MM.1S (cell line): ENCODE results near the gene CLOCK.

Experiments used
- DNase-seq: peaks from one replicate; pipeline ENCODE4 v3.0.0-alpha.2; 2015
- H2AFZ ChIP-seq: fragments of 300-600 bp; sonication (generic); 2 replicates; pipeline ENCODE4 v1.6.0; 2016; ENCODE audit warnings: antibody characterized with exemption, low read length
- H3F3A ChIP-seq: fragments of 300-600 bp; sonication (generic); 2 replicates; pipeline ENCODE4 v1.6.1; 2016; ENCODE audit warnings: mild to moderate bottlenecking, antibody characterized with exemption, low read length, moderate library complexity, mixed read lengths; ENCODE audit not compliant: insufficient read depth
- H3K27ac ChIP-seq: fragments of 300-600 bp; sonication (generic); 2 replicates; pipeline ENCODE4 v1.5.1; 2016; ENCODE audit warnings: mild to moderate bottlenecking, low read length
- H3K27me3 ChIP-seq: fragments of 300-600 bp; sonication (generic); replicated peaks from 2 replicates; pipeline ENCODE4 v1.6.0; 2016; ENCODE audit warnings: low read length; ENCODE audit not compliant: insufficient read depth
- H3K36me3 ChIP-seq: fragments of 300-600 bp; sonication (generic); replicated peaks from 2 replicates; pipeline ENCODE4 v1.6.1; 2016; ENCODE audit warnings: mild to moderate bottlenecking, low read length, mixed read lengths; ENCODE audit not compliant: insufficient read depth
- H3K4me1 ChIP-seq: fragments of 300-600 bp; sonication (generic); 2 replicates; pipeline ENCODE4 v1.6.1; 2016; ENCODE audit warnings: low read length, mixed read lengths
- H3K4me2 ChIP-seq: fragments of 300-600 bp; sonication (generic); 2 replicates; pipeline ENCODE4 v1.6.0; 2016; ENCODE audit warnings: low read depth, low read length
- H3K4me3 ChIP-seq: fragments of 300-600 bp; sonication (generic); 2 replicates; pipeline ENCODE4 v1.5.1; 2016; ENCODE audit warnings: low read length, mixed read lengths
- H3K79me2 ChIP-seq: fragments of 300-600 bp; sonication (generic); 2 replicates; pipeline ENCODE4 v1.6.1; 2016; ENCODE audit warnings: mixed run types, low read length, mixed read lengths
- H3K9ac ChIP-seq: fragments of 300-600 bp; sonication (generic); 2 replicates; pipeline ENCODE4 v1.6.1; 2016; ENCODE audit warnings: low read length, mixed read lengths
- H3K9me2 ChIP-seq: fragments of 300-600 bp; sonication (generic); replicated peaks from 2 replicates; pipeline ENCODE4 v1.6.1; 2016; ENCODE audit warnings: mild to moderate bottlenecking, low read length, mixed read lengths; ENCODE audit not compliant: insufficient read depth
- H3K9me3 ChIP-seq: fragments of 300-600 bp; sonication (generic); replicated peaks from 2 replicates; pipeline ENCODE4 v1.6.1; 2016; ENCODE audit warnings: mild to moderate bottlenecking, low read length, mixed read lengths; ENCODE audit not compliant: insufficient read depth
- H4K20me1 ChIP-seq: fragments of 300-600 bp; sonication (generic); 2 replicates; pipeline ENCODE4 v1.6.1; 2016; ENCODE audit warnings: mild to moderate bottlenecking, low read length, moderate library complexity, mixed read lengths; ENCODE audit not compliant: insufficient read depth
- CTCF ChIP-seq: fragments of 300-600 bp; sonication (generic); IDR thresholded peaks from 2 replicates; pipeline ENCODE4 v1.5.1; 2016; ENCODE audit warnings: antibody characterized with exemption, low read length, mixed read lengths
- EZH2 ChIP-seq: fragments of 300-600 bp; sonication (generic); optimal IDR thresholded peaks from 2 replicates; pipeline ENCODE3; 2017; ENCODE audit warnings: low read depth, mild to moderate bottlenecking, antibody characterized with exemption, low read length, mixed read lengths
- EZH2phosphoT487 ChIP-seq: fragments of 300-600 bp; sonication (generic); IDR thresholded peaks from 2 replicates; pipeline ENCODE4 v1.6.1; 2018; ENCODE audit warnings: antibody characterized with exemption, low read length

Gene CLOCK

GRCh38 chr4:55393461-55394320, 153.0 kb downstream of the CLOCK start:
- Histone ChIP-seq H3K4me1 (peaks cover 11% of the 10 kb centered on the region), H3K27me3 (no peaks in the 10 kb centered on the region), H3K4me2 (no peak overlapping the region), H3K9me3 (no peaks in the 10 kb centered on the region), H3K36me3 (no peaks in the 10 kb centered on the region), H4K20me1 (peaks cover 16% of the 10 kb centered on the region), H3K9me2 (no peaks in the 10 kb centered on the region), H3K79me2 (peaks cover 27% of the 10 kb centered on the region), H3K9ac (no peak overlapping the region), H3K4me3 (no peak overlapping the region), H2AFZ (no peak overlapping the region), H3K27ac (no peak overlapping the region), H3F3A (peaks cover 3% of the 10 kb centered on the region; the same call in 1 of the 2 replicates)
- TF ChIP-seq CTCF, result no peak
- no peak for TF ChIP-seq EZH2
- no peak for TF ChIP-seq EZH2phosphoT487
- DNase-seq, result no peak

- Histone ChIP-seq H3F3A (no peaks in the 10 kb centered on the region), H3K4me3 (no peak overlapping the region), H3K4me1 (peaks cover 6% of the 10 kb centered on the region; the same call in 1 of the 2 replicates), H2AFZ (no peak overlapping the region), H3K4me2 (no peak overlapping the region), H3K9ac (no peak overlapping the region), H3K9me3 (no peaks in the 10 kb centered on the region), H3K27ac (no peak overlapping the region), H4K20me1 (no peaks in the 10 kb centered on the region), H3K36me3 (no peaks in the 10 kb centered on the region), H3K27me3 (no peaks in the 10 kb centered on the region), H3K79me2 (no peaks in the 10 kb centered on the region), H3K9me2 (no peaks in the 10 kb centered on the region)
- DNase-seq, result no peak
- TF ChIP-seq CTCF (no peak), EZH2 (no peak), EZH2phosphoT487 (no peak)
Measured at GRCh38 chr4:55386840-55387239, 159.9 kb downstream of the CLOCK start.

- Histone ChIP-seq H3K9me3 (no peaks in the 10 kb centered on the region), H3K4me3 (no peak overlapping the region), H3K9ac (no peak overlapping the region), H3K9me2 (no peaks in the 10 kb centered on the region), H3K4me1 (peaks cover 6% of the 10 kb centered on the region; the same call in 1 of the 2 replicates), H4K20me1 (no peaks in the 10 kb centered on the region), H3K36me3 (no peaks in the 10 kb centered on the region), H3F3A (no peaks in the 10 kb centered on the region), H3K27ac (no peak overlapping the region), H2AFZ (no peak overlapping the region), H3K4me2 (no peak overlapping the region), H3K79me2 (no peaks in the 10 kb centered on the region), H3K27me3 (no peaks in the 10 kb centered on the region)
- TF ChIP-seq EZH2phosphoT487, result no peak
- no peak for TF ChIP-seq CTCF
- no peak for TF ChIP-seq EZH2
- no peak for DNase-seq
Measured at GRCh38 chr4:55386073-55386472, 160.6 kb downstream of the CLOCK start.
